HG02938 (cell line): ENCODE data around the gene TSR1.

Experiments
- ATAC-seq: cut with Tn5 transposase; IDR thresholded peaks from one replicate; pipeline ENCODE4 v1.9.1; 2021; ENCODE audit warnings: mild to moderate bottlenecking, moderate library complexity; ENCODE audit not compliant: unreplicated experiment

TSR1 gene

DNA sequence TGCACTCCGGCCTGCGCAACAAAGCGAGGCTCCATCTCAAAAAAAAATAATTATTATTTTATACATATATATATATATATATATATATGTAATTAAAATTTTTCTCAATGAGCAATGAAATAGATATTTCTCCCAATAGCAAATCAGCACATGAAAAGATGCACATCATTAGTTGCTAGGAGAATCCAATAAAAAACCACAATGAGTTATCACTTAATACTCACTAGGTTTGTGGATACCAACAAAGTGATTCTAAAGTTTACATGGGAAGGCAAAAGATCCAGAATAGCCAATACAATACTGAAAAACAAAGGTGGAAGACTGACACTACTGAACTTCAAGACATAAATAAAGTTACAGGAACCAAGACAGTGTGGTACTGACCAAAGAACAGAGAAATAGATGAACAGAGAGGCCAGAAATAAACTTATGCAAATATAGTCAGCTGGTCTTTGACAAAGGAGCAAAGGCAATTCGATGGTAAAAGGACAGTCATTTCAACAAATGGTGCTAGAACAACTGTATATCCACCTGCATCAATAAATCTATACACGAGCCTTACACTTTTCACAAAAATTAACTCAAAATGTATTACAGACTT lies 46.3 kb downstream of the TSR1 start:
- no peak for ATAC-seq

DNA sequence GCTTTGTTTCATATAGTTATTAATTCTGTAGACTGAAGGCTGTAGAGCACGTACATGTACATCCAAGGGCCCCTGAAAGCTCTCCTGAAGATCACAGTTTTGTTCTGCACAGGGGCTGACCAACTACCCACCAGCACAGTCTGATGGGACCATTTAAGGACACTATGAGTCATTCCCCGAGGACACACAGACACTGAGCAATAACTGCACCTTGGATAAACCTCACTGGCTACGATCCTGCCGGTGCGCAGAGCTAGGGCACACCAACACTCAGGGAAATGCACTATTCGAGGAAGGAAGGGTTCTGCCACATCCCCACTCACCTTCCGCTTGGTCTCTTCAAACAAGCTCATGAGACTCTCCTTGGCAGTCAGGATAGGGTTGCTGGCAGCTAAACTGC lies 53.0 kb downstream of the TSR1 start:
- ATAC-seq: no peak

DNA sequence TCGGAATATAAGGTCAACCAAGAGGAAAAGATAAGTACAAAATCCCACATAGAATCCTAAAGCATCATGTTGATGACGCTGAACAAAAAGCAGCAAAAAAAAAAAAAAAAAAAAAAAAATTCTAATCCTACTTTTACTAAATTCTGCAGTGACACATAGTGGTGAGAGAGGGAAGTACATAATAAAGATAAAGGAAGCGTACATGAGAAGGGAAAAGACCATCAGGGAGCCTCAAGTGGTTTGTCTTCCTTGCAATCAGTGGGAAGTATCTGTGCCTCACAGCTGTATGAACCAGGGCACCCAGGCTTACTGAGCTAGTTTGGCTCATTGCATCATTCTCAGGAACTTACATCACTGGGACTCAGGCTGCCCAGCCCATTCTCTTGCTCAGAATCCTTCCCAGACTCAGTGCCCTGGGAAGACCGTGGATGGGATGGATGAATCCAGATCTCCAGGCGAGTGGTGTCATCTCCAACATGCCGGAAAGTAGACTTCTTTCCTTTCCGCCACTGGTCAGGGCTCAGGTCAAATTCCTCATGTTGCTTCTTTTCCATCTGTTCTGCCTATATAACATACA lies 53.9 kb downstream of the TSR1 start:
- no peak for ATAC-seq

DNA sequence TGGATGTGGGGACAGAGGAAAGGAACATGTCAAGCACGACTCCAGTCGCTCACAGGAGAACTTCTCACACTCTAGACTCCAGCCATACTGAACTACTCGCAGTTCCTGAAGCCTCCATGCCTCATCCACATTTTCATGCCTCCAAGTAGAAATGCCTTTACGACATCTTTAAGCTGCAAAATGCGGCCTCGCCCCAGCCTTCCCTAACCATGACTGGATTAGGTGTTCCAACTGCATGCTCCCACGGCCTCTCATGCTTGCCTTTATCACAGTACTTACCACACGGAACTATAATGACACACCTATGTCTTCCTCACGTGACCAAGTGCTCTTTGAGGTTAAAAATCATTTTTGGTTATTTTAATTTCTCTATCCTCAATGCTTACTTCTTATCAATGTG lies 56.5 kb downstream of the TSR1 start:
- ATAC-seq: no peak

DNA sequence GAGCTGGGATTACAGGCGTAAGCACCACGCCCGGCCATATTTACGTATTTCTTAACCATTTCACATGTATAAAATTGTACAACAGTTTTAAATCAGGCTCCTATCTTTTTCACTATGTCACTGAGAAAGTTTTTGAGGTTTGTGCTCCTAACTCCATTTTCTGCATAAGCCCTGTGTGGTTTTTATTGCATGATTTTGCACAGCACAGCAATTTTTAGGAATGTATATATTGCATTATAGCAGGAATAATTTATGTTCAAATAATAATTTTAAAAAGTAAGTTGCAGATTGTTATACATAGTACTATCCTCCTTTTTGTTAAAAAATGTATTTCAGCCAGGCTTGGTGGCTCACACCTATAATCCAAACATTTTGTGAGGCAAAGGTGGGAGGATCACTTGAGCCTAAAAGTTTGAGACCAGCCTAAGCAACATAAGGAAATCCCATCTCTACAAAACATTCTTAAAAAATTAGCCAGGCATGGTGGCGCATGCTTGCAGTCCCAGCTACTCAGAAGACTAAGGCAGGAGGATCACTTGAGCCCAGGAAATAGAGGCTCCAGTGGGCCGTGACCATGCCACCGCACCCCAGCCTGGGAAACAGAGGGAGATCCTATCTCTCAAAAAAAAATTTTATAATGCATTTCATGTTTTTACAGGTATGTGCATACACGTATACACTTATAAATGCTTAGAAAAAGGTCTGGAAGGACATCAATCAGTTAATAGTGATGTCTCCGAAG lies 58.7 kb downstream of the TSR1 start:
- ATAC-seq: no peak

DNA sequence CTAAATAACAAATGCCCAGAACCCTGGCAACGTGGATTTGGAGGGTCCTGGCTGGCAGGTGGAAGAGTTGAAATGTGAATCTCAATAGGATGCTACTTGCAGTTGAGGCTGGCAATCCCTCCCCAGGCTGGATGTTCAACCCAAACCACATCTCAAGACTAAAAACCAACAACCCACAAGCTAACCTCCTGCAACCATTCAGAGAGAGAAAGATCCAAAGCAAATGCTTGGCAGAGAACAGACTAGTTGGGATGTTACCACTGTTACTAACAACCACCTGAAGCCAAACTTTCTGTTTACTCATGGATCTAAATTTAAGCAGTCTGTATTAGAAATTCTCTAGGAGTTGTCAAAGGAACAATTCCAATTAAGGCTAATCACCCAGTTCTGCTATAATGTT lies 60.5 kb downstream of the TSR1 start:
- ATAC-seq: no peak

DNA sequence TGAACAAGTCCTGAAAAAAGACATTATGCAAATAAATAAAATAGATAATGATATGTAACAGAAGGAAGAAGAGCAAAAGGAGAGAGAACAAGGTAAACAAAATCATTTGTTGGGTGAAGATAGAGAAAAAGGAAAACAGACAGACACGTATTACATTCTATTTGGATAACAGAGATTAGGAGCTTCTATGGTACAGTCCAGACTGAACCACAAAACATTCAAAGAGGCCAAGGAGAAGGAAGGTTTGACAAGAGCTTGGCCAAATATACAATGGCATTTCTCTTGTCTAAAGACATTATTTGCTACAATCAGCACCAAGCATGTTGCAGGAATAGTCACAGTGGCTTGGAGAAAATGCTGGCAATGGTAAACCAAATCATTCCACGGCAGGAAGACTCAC lies 61.8 kb downstream of the TSR1 start:
- ATAC-seq: no peak
